ENCODE measurements around the gene OTOGL.
"Not testable (repeated sequence)": the region's sequence is repeated elsewhere in the genome, so short reads cannot be mapped to it uniquely, and the experiment has no call there.

The OTOGL gene

GRCh38 chr12:80227904-80228303, 128.6 kb downstream of the OTOGL start:
- DNase-seq: not testable (repeated sequence)

- DNase-seq: no peak
These were observed 130.7 kb downstream of the OTOGL start for GRCh38 chr12:80230068-80230467.

- peak; percentile 7 for DNase-seq
These were observed 133.5 kb downstream of the OTOGL start for GRCh38 chr12:80232837-80233236.

GRCh38 chr12:80233926-80234325, 134.6 kb downstream of the OTOGL start:
- DNase-seq: no peak

- no peak for DNase-seq
These were observed 135.3 kb downstream of the OTOGL start for GRCh38 chr12:80234667-80235066.

GRCh38 chr12:80235944-80236343, 136.6 kb downstream of the OTOGL start:
- DNase-seq: no peak

GRCh38 chr12:80239867-80240266, 140.5 kb downstream of the OTOGL start:
- no peak for DNase-seq

GRCh38 chr12:80241576-80242273, 142.4 kb downstream of the OTOGL start:
- no peak for DNase-seq

GRCh38 chr12:80242321-80242720, 143.0 kb downstream of the OTOGL start:
- DNase-seq: no peak

GRCh38 chr12:80249581-80249980, 150.2 kb downstream of the OTOGL start:
- not testable (repeated sequence) for DNase-seq

GRCh38 chr12:80257920-80258319, 158.6 kb downstream of the OTOGL start:
- DNase-seq: no peak

- no peak for DNase-seq
These were observed 160.9 kb downstream of the OTOGL start for GRCh38 chr12:80260269-80260668.

- no peak for DNase-seq
These were observed 162.1 kb downstream of the OTOGL start for GRCh38 chr12:80261403-80261802.

- DNase-seq: no peak
These were observed 163.0 kb downstream of the OTOGL start for GRCh38 chr12:80262346-80262745.

- no peak for DNase-seq
These were observed 163.4 kb downstream of the OTOGL start for GRCh38 chr12:80262771-80263170.

GRCh38 chr12:80264386-80264785, 165.0 kb downstream of the OTOGL start:
- no peak for DNase-seq

GRCh38 chr12:80264891-80265290, 165.6 kb downstream of the OTOGL start:
- no peak for DNase-seq

- no peak for DNase-seq
These were observed 169.8 kb downstream of the OTOGL start for GRCh38 chr12:80268924-80269749.

- DNase-seq: no peak
These were observed 170.6 kb downstream of the OTOGL start for GRCh38 chr12:80269803-80270552.

GRCh38 chr12:80271780-80272179, 172.4 kb downstream of the OTOGL start:
- no peak for DNase-seq

- DNase-seq: no peak
These were observed 173.1 kb downstream of the OTOGL start for GRCh38 chr12:80272387-80272915.

- no peak for DNase-seq
These were observed 173.8 kb downstream of the OTOGL start for GRCh38 chr12:80273144-80273543.

GRCh38 chr12:80277732-80278131, 178.4 kb downstream of the OTOGL start:
- no peak for DNase-seq
